ENCODE results near the gene H6PD.

The H6PD gene

GRCh38 chr1:9317072-9317471 lies 82.5 kb downstream of the H6PD start:
- intact Hi-C loops (cut with DNase I; ENCODE audit: low total_unique reads), result no loop called here
- DNase-seq, result no peak
- Histone ChIP-seq H3K4me1 (peaks cover 0 to 100% (median 96%) of the 10 kb centered on the region in 4 donors), H3K36me3 (no peaks in the 10 kb centered on the region), H3K27me3 (no peaks in the 10 kb centered on the region), H3K27ac (peak overlapping the region; percentile 68 to 81), H3K4me3 (no peak overlapping the region), H3K9me3 (no peaks in the 10 kb centered on the region)
- no peak for TF ChIP-seq CTCF (IDR thresholded peaks at IDR 0.05)

DNA sequence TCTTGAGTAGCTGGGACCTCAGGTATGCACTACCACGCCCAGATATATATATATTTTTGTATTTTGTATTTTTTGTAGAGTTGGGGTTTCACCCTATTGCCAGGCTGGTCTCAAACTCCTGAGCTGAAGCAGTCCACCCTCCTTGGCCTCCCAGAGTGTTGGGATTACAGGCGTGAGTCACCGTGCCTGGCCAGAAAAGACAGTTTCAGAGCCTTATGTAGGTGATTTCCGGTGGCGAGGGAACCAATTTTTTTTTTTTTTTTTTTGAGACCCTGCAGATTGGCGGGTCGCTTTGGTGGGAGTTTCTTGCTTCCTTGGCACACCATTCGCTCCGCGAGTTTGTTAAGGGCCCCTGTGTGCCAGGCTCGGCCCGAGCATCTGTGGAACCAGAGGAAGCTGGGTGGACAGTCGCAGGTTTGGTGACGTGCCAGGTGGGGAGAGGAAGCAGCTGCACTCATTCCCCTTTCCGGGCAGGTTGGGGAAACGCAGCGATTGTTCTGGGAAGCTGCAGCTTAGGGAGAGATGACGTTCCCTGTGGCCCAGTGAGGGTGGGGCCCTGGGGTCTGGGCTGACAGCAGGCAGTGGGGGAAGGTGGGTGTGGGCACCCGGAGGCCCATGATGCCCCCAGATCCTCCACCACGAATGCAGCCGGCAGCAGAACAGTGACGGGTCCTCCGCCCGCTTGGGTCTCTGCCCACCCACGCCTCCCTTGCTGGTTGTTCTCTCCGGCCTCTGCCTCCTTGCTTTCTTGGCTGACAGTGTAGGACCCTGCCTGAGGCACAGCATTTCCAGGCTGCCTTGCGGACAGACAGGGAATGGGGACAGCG lies 83.2 kb downstream of the H6PD start:
- DNase-seq, result no peak
- intact Hi-C loops (cut with DNase I; ENCODE audit: low total_unique reads), result no loop called here
- Histone ChIP-seq H3K9me3 (no peaks in the 10 kb centered on the region), H3K27ac (peak overlapping the region; percentile 68 to 81), H3K4me1 (peaks cover 0 to 100% (median 96%) of the 10 kb centered on the region in 4 donors), H3K27me3 (no peaks in the 10 kb centered on the region), H3K4me3 (peak overlapping the region; percentile 7 to 20), H3K36me3 (no peaks in the 10 kb centered on the region)
- TF ChIP-seq CTCF (IDR thresholded peaks at IDR 0.05), result no peak

DNA sequence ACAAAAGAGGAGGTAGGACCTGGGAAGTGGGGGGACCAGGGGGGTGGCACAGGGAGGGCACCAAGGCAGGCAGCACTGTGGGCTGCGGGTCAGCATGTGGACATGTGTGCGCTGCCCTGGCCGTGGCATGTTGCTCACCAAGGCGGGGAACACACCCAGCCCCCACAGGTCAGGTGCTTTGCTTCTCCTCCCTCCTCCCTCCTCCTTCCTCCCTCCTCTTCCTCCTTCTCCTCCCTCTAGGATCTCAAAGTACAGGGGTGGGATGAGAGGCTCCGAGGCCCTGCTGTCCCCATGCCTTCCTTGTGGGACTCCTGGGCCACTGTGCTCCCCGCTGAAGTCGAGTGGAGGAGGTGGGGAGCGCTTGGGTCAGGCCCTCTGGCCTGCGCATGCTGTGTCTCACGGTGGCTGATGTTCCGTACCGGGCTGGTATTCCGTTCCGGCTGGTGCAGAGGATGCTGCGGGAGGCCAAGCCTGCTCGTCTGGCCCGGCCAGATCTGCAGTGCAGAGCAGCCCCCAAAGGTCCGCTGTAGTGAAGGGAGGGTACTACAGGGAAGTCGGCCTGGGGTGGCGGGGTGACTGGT lies 84.7 kb downstream of the H6PD start:
- no peaks in the 10 kb centered on the region for H3K27me3 ChIP-seq
- H3K36me3 ChIP-seq, result no peaks in the 10 kb centered on the region
- no peak for TF ChIP-seq CTCF (IDR thresholded peaks at IDR 0.05)
- no peaks in the 10 kb centered on the region for H3K9me3 ChIP-seq
- intact Hi-C loops (cut with DNase I; ENCODE audit: low total_unique reads), result no loop called here
- no peak for DNase-seq
- H3K27ac ChIP-seq, result peak overlapping the region; percentile 68 to 81
- peaks cover 0 to 100% (median 98%) of the 10 kb centered on the region in 4 donors for H3K4me1 ChIP-seq
- H3K4me3 ChIP-seq, result no peak overlapping the region

DNA sequence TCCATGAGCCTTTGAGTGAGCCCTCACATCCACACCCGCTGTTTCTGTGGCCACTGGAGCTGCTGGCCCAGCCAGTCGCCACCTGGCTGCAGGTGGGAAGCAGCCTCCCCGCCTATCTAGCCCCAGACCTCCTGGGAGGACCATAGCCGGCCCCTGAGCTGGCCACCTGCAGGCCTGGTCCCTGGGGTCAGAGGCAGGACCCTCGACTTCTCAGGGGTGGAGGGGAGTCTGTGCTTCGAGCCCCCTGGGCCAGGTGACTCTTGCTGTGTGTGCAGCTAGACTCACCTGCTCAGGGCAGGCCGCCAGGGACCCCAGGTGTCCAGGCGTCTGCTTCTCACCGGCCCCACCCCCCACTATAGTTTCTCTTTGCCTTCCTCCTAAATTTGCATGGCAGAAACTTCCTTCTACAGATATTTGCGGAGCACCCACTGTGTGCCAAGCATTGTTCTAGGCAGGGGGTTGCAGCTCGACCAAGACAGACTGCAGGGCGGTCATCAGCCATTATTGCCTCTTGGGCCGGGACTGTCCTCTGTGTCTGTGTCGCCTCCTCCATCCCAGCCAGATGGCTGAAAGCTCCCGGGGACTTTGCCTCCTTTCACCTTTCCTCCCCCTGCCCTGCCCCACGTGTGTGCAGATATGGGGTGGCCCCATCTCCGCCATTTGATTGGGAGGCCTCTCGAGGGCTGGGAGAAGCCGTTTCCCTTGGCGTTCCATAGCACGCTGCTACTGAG lies 85.4 kb downstream of the H6PD start:
- no peak for DNase-seq
- Histone ChIP-seq H3K4me1 (peaks cover 0 to 100% (median 98%) of the 10 kb centered on the region in 4 donors), H3K27ac (peak overlapping the region; percentile 81 to 89), H3K9me3 (no peaks in the 10 kb centered on the region), H3K4me3 (peak overlapping the region; percentile 3 to 17), H3K36me3 (no peaks in the 10 kb centered on the region), H3K27me3 (no peaks in the 10 kb centered on the region)
- intact Hi-C loops (cut with DNase I; ENCODE audit: low total_unique reads), result no loop called here
- no peak for TF ChIP-seq CTCF (IDR thresholded peaks at IDR 0.05)

Measured in tibial artery (tissue), 4 donors.